ENCODE data around the gene LPIN1.

GRCh38 chr2:11719230-11719977 lies 27.0 kb upstream of the LPIN1 start:
- TF ChIP-seq CTCF (CRISPR knock-in tag; IDR thresholded peaks at IDR 0.05) = no peak
- TF ChIP-seq POLR2AphosphoS2 (IDR thresholded peaks at IDR 0.05; ENCODE audit: low read depth, low read length) = no peak
- no peak for TF ChIP-seq PHF20 (CRISPR knock-in tag; IDR thresholded peaks at IDR 0.05)
- no peak for TF ChIP-seq KDM4B (CRISPR knock-in tag; IDR thresholded peaks at IDR 0.05)
